ENCODE measurements around the gene ARHGAP15. TPM values are rescaled to one million over a fixed set of nuclear protein-coding genes. Genes with fewer than 3 reads are reported as not detected.

The ARHGAP15 gene
- total and polyA plus RNA-seq, 10 donors: 55.8 to 219 (median 130) TPM

DNA sequence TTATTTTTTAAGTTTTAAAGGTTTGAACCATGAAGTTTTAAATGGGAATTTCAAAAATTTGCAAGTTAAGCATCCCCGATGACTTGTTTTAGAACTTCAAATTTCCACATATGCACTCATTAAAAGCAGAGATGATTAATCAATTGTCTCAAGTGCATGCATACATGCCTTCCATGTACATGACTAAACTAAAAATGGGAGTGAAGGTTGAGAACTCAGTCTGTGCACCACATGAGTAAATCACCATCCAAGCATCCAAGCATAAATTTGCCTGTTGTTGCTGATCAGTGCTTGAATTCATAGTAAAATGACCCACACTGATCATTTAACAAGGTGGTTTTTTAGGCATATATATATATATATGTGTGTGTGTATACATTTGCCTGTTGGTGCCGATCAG lies 249.8 kb downstream of the ARHGAP15 start:
- intact Hi-C loops (cut with DNase I; ENCODE audit: low total_unique reads): no loop called here
- Histone ChIP-seq H3K27ac (no peak overlapping the region), H3K4me3 (no peak overlapping the region), H3K36me3 (no peaks in the 10 kb centered on the region), H3K9me3 (no peaks in the 10 kb centered on the region), H3K27me3 (replicated peaks in 1 of 7) (no peaks in the 10 kb centered on the region), H3K4me1 (no peaks in the 10 kb centered on the region)
- TF ChIP-seq CTCF (IDR thresholded peaks at IDR 0.05 in 8 of 11, conservative IDR thresholded peaks at IDR 0.05 in 3 of 11) (no peak), POLR2A (IDR thresholded peaks at IDR 0.05) (no peak), POLR2AphosphoS5 (IDR thresholded peaks at IDR 0.05) (no peak)
- no peak for DNase-seq
- WGBS, 5 donors: 91 to 100% (median 97%) methylated on average over 2 of the region's 2 CpGs

DNA sequence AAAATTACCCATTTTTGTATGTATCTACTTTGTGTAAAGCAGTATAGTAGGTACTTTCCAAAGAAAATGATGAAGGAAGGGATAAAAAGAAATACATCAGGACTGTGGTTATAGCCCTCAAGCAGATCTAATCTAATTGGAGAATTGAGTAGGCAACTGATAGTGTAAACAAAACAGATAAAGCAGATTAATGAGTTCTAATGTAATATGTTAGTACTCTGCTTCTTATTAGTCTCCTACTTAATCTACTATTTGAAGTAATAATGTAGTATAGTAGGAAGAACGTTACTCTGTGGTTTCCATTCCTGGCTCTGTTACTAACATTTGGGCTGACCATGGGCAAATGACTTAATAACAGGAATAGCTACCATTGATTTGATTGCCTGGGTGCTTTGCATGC lies 250.7 kb downstream of the ARHGAP15 start:
- no peaks in the 10 kb centered on the region for H3K36me3 ChIP-seq
- no peak overlapping the region for H3K4me3 ChIP-seq
- no peaks in the 10 kb centered on the region for H3K4me1 ChIP-seq
- TF ChIP-seq CTCF (IDR thresholded peaks at IDR 0.05 in 8 of 11, conservative IDR thresholded peaks at IDR 0.05 in 3 of 11) (no peak), POLR2AphosphoS5 (IDR thresholded peaks at IDR 0.05) (no peak), POLR2A (IDR thresholded peaks at IDR 0.05) (no peak)
- intact Hi-C loops (cut with DNase I; ENCODE audit: low total_unique reads): no loop called here
- no peaks in the 10 kb centered on the region for H3K9me3 ChIP-seq
- no peak for DNase-seq
- no peaks in the 10 kb centered on the region for H3K27me3 ChIP-seq (replicated peaks in 1 of 7)
- H3K27ac ChIP-seq: no peak overlapping the region
- WGBS, 5 donors: 81 to 88% (median 83%) methylated on average over 1 of the region's 1 CpG

DNA sequence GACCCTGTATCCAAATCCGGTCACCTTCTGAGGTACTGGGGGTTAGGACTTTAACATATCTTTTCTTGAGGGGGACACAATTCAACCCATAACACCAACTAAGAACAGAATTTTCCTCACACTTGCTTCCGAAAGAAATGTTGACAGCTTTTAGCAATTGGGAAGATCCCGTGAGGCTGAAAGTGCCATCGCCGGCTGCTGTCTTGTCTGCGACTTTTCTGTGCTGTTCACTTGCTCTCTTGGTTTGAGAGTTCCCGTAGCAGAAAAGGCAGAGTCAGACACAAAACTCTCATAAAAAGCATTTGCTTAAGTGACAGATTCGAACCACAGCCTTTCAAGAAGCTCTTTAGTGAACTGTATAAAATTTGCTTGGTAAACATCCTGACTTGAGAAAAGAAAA lies 253.4 kb downstream of the ARHGAP15 start:
- no peak for DNase-seq
- Histone ChIP-seq H3K9me3 (no peaks in the 10 kb centered on the region), H3K4me3 (no peak overlapping the region), H3K27me3 (replicated peaks in 1 of 7) (no peaks in the 10 kb centered on the region), H3K27ac (no peak overlapping the region), H3K4me1 (no peaks in the 10 kb centered on the region), H3K36me3 (no peaks in the 10 kb centered on the region)
- 85 to 91% (median 90%) methylated on average over 8 of the region's 8 CpGs for WGBS, 5 donors
- intact Hi-C loops (cut with DNase I; ENCODE audit: low total_unique reads): no loop called here
- TF ChIP-seq POLR2AphosphoS5 (IDR thresholded peaks at IDR 0.05): no peak
- no peak for TF ChIP-seq POLR2A (IDR thresholded peaks at IDR 0.05)
- TF ChIP-seq CTCF (IDR thresholded peaks at IDR 0.05 in 8 of 11, conservative IDR thresholded peaks at IDR 0.05 in 3 of 11): no peak

DNA sequence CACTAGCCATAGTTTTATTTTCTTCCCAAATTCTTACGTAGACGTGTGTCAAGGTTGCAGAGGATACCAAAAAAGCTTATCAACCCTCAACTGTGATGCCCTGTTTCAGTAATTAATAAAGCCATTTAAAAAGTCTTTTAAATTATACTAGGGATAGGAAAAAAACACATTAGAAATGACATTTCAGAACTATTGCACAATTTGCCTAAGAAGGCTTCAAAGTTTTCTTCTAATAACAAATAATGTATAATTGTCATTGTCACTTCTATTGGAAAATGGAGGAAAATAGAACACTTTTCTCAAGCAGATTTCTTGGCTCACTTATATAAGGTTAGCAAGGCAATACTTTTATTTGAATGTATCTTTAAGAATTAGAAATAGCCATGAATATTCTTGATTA lies 253.8 kb downstream of the ARHGAP15 start:
- Histone ChIP-seq H3K27me3 (replicated peaks in 1 of 7) (no peaks in the 10 kb centered on the region), H3K4me1 (no peaks in the 10 kb centered on the region), H3K27ac (no peak overlapping the region), H3K36me3 (no peaks in the 10 kb centered on the region), H3K9me3 (no peaks in the 10 kb centered on the region), H3K4me3 (no peak overlapping the region)
- TF ChIP-seq POLR2AphosphoS5 (IDR thresholded peaks at IDR 0.05) (no peak), CTCF (IDR thresholded peaks at IDR 0.05 in 8 of 11, conservative IDR thresholded peaks at IDR 0.05 in 3 of 11) (no peak), POLR2A (IDR thresholded peaks at IDR 0.05) (no peak)
- 87 to 96% (median 91%) methylated on average over 2 of the region's 2 CpGs for WGBS, 5 donors
- DNase-seq: no peak
- intact Hi-C loops (cut with DNase I; ENCODE audit: low total_unique reads): no loop called here

Data from spleen (tissue), 11 donors.